HUES64 (cell line): ENCODE measurements around the gene CCDC51.

Experiments
- H3K27ac ChIP-seq: 2 replicates; pipeline ENCODE4 v1.7.0; 2013; ENCODE audit warnings: low read depth, low read length, inconsistent platforms
- H3K27me3 ChIP-seq: 2 replicates; pipeline ENCODE4 v1.6.1; 2013; ENCODE audit warnings: mild to moderate bottlenecking, low read length; ENCODE audit not compliant: insufficient read depth
- H3K36me3 ChIP-seq: 2 replicates; pipeline ENCODE4 v1.6.1; 2013; ENCODE audit warnings: mild to moderate bottlenecking, low read length; ENCODE audit not compliant: insufficient read depth
- H3K4me1 ChIP-seq: 2 replicates; pipeline ENCODE4 v1.6.1; 2013; ENCODE audit warnings: mild to moderate bottlenecking, low read length, moderate library complexity; ENCODE audit not compliant: insufficient read depth
- H3K4me3 ChIP-seq: 2 replicates; pipeline ENCODE4 v1.5.1; 2013; ENCODE audit warnings: mild to moderate bottlenecking, low read length, moderate library complexity
- H3K9ac ChIP-seq: 2 replicates; pipeline ENCODE4 v1.6.1; 2013; ENCODE audit warnings: mild to moderate bottlenecking, low read depth, low read length
- H3K9me3 ChIP-seq: 2 replicates; pipeline ENCODE4 v1.6.1; 2013; ENCODE audit warnings: low read depth, low read length; ENCODE audit not compliant: insufficient read depth
- whole genome bisulfite sequencing: fragments of 150-250, 120-280 bp; methylation state at CpG from one replicate; pipeline ENCODE4 v1.1.7; 2013; ENCODE audit warnings: missing lambda C conversion rate; 5-methylcytosine and 5-hydroxymethylcytosine counted together

CCDC51 gene

DNA sequence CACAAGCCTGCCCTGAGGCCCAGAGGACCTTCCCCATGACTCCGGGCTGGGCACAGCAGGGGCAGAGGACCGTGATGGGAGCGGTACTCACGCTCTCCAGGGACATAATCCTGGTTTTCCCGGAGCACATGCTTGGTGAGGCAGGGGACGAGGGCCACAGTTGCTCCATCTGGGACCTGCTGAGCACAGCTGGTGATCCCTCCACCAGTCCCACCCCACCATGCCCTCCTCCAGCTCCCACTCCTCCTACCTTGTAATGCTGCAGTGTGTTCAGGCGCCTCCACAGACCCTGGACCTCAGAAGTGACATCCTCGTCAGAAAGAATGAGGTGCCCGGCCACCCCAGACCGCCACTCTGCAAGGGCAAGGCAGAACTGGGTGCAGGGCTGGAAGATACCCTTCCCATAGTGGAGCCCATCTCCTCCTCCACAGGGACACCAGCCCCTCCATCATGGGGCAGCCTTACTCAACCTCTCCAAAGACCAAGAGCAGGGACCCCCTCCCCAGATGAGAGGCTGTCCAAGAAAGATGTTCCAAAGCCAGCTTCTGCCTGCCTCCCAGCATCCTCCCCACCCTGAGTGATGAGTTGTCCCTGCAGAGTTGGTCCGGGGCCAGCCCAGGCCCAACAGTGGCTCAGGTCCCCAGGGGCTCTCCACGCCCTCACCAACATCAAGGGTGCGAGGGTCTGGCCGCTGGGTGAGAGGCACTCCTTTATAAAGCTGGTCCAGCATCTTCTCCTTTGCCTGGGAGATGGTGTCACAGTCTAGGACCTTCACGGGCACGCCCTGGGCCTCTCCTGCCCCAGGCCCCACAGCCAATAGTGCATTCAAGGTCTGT is 29.5 kb downstream of the CCDC51 start:
- H3K9ac ChIP-seq, result no peak overlapping the region
- no peak overlapping the region for H3K27ac ChIP-seq
- no peaks in the 10 kb centered on the region for H3K9me3 ChIP-seq
- H3K27me3 ChIP-seq, result no peaks in the 10 kb centered on the region
- WGBS, result 94% methylated on average over 16 of the region's 16 CpGs
- no peaks in the 10 kb centered on the region for H3K4me1 ChIP-seq
- peaks cover 98% of the 10 kb centered on the region for H3K36me3 ChIP-seq
- no peak overlapping the region for H3K4me3 ChIP-seq

DNA sequence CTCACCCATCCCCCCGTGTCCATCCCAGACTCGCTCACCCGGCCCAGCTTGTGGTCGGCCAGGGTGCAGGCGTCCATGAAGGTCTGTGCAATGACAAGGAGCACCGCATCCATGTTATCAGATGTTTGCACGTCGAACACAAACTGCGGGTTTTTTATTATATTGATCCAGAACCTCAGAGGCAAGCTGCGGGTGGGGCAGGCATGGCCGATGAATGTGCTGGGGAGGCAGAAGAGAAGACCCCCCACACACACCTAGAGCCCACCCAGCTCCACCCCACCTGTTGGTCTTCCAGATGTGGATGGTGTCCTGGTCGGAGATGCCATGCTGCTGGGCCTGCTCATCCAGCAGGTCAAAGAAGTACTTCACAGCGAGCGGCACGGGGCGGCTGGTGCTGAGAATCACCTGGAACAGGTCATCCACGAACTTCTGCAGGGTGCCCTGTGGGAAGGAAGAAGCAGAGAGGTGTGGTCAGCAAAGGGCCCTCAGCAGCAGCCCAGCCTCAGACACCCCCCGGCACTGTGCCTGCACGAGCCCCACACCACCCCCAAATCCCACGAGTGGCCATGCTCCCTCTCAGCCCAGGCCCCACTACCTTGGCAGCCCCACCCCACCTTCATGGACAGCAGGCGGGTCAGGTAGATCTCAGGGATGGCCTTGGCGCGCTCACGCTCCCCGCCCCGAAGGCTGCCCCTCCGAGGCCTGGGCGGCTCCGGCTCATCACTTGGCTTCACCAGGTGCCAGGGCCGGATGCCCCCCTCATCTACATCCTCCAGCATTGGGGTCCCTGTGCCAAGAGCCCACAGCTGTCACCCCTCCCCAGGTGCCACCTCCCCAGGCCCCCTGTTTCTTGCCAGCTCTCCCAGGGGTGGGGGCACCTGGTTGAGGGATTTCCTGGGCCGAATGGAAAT is 30.4 kb downstream of the CCDC51 start:
- 95% methylated on average over 31 of the region's 31 CpGs for WGBS
- Histone ChIP-seq H3K4me1 (no peaks in the 10 kb centered on the region), H3K36me3 (peaks cover 98% of the 10 kb centered on the region)

DNA sequence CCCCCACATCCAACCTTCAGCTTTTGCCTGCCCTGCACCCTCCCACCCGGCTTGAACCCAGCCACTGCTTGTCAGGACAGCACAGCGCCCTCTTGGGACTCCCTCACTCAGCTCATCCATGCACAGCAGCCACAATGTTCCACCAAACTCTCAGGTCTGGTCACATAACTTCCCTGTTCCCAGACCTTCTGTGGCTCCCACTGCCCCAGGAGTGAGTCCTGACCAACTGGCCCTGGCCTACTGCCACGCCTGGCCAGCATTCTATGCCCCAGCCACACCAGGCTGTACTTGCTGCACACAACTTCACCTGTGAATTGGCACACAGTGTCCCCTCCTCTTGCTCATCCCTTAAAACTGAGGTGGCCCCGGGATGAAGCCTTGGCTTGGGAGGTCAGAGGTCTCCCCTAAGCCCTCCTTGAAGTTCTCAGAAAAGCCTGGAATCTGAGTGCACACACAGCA is 31.1 kb downstream of the CCDC51 start:
- no peak overlapping the region for H3K27ac ChIP-seq
- no peaks in the 10 kb centered on the region for H3K27me3 ChIP-seq
- no peaks in the 10 kb centered on the region for H3K9me3 ChIP-seq
- peaks cover 98% of the 10 kb centered on the region for H3K36me3 ChIP-seq
- 86% methylated on average over 4 of the region's 4 CpGs for WGBS
- H3K4me3 ChIP-seq, result no peak overlapping the region
- H3K9ac ChIP-seq, result no peak overlapping the region
- H3K4me1 ChIP-seq, result no peaks in the 10 kb centered on the region

More for the DNA sequence above, 30.4 kb downstream of the CCDC51 start:
- Histone ChIP-seq H3K9ac (no peak overlapping the region), H3K27me3 (no peaks in the 10 kb centered on the region), H3K4me3 (no peak overlapping the region), H3K9me3 (no peaks in the 10 kb centered on the region), H3K27ac (no peak overlapping the region)

DNA sequence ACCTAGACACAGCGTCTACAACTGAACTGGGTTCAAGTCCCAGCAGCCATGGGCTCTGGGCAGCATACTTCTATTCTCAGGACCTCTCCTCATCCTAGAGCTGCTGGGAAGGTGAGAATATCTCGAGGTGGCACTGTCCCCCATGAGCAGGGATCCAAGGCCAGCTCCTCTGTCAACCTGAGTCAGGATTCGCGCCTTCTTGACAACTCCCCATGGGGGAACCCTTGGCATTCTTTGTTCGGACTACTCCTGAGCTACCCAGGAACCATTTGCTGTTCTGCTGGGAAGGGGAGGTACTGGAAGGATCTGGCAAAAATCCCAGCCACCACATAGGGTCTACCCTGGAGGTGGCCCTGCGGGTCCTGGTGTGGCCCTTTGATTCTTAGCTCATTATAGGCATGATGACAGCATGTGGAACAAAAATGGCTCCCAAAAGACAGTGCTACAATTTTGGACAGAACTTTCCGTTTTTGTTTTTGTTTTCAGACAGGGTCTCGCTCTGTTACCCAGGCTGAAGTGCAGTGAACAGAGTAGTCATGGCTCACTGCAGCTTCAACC is 32.3 kb downstream of the CCDC51 start:
- no peak overlapping the region for H3K4me3 ChIP-seq

DNA sequence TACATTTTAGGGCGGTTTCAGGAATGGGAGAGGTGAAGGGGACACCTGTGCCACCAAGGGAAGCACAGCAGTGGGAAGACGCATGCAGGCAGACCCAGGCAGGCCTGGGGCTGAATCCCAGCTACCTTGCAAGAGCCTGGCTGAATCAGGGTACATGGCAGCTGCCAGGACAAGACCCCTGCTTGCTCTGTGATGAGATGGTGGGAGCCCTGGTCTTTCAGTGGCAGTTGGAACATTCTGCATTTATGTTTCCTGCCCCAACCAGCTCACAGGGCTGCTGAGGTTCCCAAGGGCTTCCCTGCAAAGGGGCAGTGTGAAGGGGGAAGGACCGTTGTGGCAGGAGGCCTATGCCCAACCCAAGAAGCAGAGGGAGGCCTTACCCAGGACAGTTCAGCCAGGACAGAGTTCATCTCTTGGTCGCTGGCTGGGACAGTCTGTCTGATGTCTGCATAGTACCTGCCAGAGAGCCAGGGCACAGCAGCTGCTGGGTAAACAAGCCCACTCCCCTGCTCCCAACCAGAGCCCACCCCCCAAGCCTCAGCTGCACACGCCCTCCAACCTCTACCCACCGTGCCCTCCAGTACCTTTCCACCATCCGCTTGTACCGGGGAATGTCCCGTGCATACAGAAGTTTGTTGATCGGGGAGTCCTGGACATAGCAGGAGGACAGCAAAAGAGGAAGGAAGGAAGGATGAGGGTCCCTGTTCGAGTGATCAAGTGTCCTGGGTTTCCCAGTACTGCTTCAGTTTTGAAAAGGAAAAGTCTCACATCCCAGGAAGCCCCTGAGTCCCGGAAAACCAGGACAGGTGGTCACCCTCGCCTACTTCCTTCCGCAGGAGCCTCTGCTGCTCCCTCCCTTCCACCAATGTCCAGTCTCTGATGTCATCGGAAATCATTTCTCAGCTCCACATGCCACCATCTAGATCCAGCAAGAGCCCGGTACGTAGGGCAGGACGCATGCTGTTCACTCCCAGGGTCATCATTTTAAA is 33.2 kb downstream of the CCDC51 start:
- Histone ChIP-seq H3K36me3 (peaks cover 91% of the 10 kb centered on the region), H3K4me3 (no peak overlapping the region), H3K27me3 (no peaks in the 10 kb centered on the region), H3K9me3 (no peaks in the 10 kb centered on the region), H3K27ac (no peak overlapping the region), H3K4me1 (no peaks in the 10 kb centered on the region), H3K9ac (no peak overlapping the region)
- 95% methylated on average over 18 of the region's 18 CpGs for WGBS

More for the DNA sequence above, 32.3 kb downstream of the CCDC51 start:
- Histone ChIP-seq H3K9ac (no peak overlapping the region), H3K36me3 (peaks cover 97% of the 10 kb centered on the region), H3K27ac (no peak overlapping the region), H3K27me3 (no peaks in the 10 kb centered on the region), H3K9me3 (no peaks in the 10 kb centered on the region), H3K4me1 (no peaks in the 10 kb centered on the region)
- 93% methylated on average over 8 of the region's 8 CpGs for WGBS

DNA sequence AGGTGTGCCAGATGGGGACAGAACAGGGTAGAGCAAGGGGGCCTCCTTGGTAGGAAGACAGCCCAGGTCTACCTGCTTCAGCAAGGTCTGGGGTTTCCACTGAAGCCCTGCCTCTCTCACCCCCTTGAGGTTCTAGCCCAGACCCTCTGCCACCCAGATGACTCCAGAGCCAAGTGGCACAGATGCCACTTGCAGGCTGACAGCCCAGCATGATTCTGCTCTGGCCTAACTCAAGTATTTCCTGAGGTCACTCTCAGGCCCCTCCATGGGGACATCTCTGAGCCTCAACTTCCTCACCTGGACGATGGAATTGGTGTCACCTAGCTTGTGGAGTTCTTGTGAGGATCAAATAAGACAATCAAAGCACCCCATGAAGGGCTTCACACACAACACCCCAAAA is 33.9 kb downstream of the CCDC51 start:
- no peaks in the 10 kb centered on the region for H3K4me1 ChIP-seq
- no peak overlapping the region for H3K27ac ChIP-seq
- H3K4me3 ChIP-seq, result no peak overlapping the region
- H3K27me3 ChIP-seq, result no peaks in the 10 kb centered on the region
- H3K36me3 ChIP-seq, result peaks cover 83% of the 10 kb centered on the region
- no peak overlapping the region for H3K9ac ChIP-seq
- no peaks in the 10 kb centered on the region for H3K9me3 ChIP-seq
- WGBS, result 100% methylated on average over 1 of the region's 1 CpG

DNA sequence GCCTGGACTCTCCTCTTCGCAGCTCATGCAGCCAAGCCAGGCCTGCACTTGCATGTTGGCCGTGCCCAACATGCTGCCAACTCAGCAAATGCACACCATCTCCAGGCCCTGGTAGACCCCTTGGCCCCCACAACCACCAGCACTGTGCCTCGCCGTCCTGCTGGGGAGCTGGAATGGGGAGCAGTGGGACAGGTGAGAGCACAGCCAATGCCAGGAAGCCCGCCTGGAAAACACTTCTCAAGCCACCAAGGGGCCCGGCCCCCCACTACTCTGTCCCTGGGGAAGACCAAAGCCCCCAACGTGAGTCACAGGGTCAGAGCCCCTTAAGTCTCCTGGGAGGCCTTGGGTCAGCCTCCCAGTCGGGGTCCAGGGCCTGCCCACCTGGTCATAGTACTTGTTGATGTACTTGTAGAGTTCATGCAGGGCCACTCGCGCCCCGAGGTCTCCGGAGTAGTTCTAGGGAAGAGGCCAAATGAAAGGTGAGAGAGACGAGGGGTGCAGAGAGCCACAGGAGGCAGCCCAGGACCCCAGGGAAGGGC is 34.5 kb downstream of the CCDC51 start:
- 94% methylated on average over 13 of the region's 13 CpGs for WGBS
- H3K36me3 ChIP-seq, result peaks cover 78% of the 10 kb centered on the region

DNA sequence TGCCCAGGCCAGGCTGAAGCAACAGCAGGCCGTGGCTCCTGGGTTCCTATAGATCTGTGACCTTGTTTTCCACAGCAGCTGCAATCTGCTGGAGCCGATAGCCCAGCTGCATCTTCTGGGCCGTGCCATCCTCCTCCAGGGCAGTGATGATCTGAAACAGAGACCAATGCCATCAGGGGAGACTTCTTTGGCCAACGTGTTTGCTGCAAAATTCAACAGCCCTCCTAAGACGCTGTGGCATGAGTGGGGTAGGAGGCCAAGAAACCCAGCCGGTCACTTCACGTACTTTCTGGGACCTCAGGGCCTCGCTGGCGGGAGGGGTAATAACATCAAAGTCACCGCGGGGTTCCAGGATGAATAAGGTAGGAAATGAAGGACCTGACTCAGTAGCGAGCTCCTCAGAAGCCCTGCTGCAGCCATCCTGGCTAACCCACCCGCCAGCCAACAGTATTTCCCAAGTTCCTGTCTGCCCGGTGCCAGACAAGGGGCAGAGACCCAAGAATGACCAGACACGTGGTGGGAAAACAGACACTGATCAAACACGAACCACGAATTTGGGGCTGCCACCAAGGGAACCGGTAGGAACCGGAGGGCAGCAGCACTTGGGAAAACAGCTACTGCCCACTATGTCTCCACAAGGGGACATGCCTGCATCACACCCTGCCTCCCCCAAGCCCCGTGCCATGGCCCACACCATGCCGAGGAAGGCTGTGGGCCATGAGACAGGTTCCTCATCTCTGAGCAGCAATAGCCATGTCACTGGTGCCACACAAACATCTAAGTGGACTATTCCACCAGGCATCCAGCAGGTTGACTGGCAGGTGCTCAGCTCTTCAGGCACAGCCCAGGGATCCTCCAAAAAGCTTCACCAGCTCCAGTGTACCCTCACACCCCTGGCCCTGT is 35.2 kb downstream of the CCDC51 start:
- H3K27me3 ChIP-seq, result no peaks in the 10 kb centered on the region
- peaks cover 70% of the 10 kb centered on the region for H3K36me3 ChIP-seq
- no peak overlapping the region for H3K9ac ChIP-seq
- H3K9me3 ChIP-seq, result no peaks in the 10 kb centered on the region
- no peak overlapping the region for H3K27ac ChIP-seq
- 94% methylated on average over 21 of the region's 21 CpGs for WGBS
- no peak overlapping the region for H3K4me3 ChIP-seq
- H3K4me1 ChIP-seq, result no peaks in the 10 kb centered on the region

More for the DNA sequence above, 34.5 kb downstream of the CCDC51 start:
- Histone ChIP-seq H3K9ac (no peak overlapping the region), H3K27ac (no peak overlapping the region), H3K27me3 (no peaks in the 10 kb centered on the region), H3K4me3 (no peak overlapping the region), H3K4me1 (no peaks in the 10 kb centered on the region), H3K9me3 (no peaks in the 10 kb centered on the region)

DNA sequence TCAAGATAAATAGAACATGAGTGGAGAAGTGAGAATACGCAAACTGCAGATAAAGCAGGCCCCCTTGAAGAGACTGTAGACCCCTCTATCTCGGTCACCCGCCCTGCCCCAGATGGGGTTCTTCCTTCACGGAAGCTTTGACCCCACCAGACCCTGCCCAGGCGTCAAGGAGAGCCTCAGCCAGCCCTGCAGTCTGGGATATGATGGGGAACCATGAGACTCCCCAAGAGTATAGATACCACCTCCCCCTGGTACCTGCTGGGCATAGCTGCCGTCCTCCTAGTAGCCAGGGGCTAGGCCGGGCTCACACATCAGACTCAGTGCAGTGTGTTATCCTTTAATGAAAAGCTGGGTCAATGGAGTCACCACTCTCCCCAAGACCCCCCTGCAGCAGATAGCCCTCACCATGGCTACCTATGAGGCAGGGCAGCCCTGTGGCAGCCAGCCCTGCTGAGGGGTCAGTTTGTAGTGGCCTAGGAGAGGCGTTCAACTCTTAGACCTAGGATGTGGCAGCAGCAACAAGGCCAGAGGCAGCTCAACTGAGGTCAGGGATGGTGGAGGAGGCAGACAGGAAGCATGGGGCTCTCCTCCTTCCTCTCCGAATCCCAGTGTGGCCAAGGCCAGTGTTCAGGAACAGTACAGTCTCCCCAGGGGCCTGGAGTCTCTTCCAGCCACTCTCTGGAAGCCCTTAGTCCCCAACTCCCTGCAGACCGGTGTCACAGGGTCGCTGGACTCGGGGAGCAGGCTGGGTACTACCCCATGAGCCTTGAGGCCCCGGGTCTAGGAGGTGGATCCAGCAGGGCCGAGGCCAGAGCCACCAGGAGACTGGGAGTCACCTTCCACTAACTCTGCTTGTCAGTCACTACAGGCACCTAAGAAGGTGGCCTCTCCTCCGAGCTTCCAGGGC is 36.1 kb downstream of the CCDC51 start:
- peaks cover 61% of the 10 kb centered on the region for H3K36me3 ChIP-seq
- H3K27ac ChIP-seq, result no peak overlapping the region
- no peaks in the 10 kb centered on the region for H3K9me3 ChIP-seq
- no peak overlapping the region for H3K4me3 ChIP-seq
- no peak overlapping the region for H3K9ac ChIP-seq
- H3K4me1 ChIP-seq, result no peaks in the 10 kb centered on the region
- no peaks in the 10 kb centered on the region for H3K27me3 ChIP-seq
- 95% methylated on average over 15 of the region's 15 CpGs for WGBS
